Left ventricle myocardium inferior (tissue), 1 donor: ENCODE results near the gene INSR. TPM values are rescaled to one million over a fixed set of nuclear protein-coding genes. Genes with fewer than 3 reads are reported as not detected.
"Not testable (repeated sequence)": the region's sequence is repeated elsewhere in the genome, so short reads cannot be mapped to it uniquely, and the experiment has no call there.

Source experiments
- DNase-seq: peaks from one replicate; pipeline ENCODE4 v3.0.0-alpha.2; 2020
- H3K27ac ChIP-seq: fragments of 200-600 bp; replicated peaks from 2 replicates; pipeline ENCODE4 v1.8.0; 2021
- H3K27me3 ChIP-seq: fragments of 200-600 bp; 2 replicates; pipeline ENCODE4 v1.8.0; 2021; ENCODE audit warnings: low read depth
- H3K36me3 ChIP-seq: fragments of 200-600 bp; 2 replicates; pipeline ENCODE4 v1.8.0; 2021
- H3K4me1 ChIP-seq: fragments of 200-600 bp; 2 replicates; pipeline ENCODE4 v1.8.0; 2021
- H3K4me3 ChIP-seq: fragments of 200-600 bp; 2 replicates; pipeline ENCODE4 v1.8.0; 2021; ENCODE audit warnings: mild to moderate bottlenecking, moderate library complexity
- H3K9me3 ChIP-seq: fragments of 200-600 bp; replicated peaks from 2 replicates; pipeline ENCODE4 v1.8.0; 2021
- intact Hi-C: fragments of 100-400 bp; cut with micrococcal nuclease; formaldehyde crosslinking; loops from one replicate; pipeline ENCODE4 v1.11.0; 2022
- total RNA-seq: library from RNA; stranded (reverse); fragmentation: NEBNext Ultra II Directional; extraction: Animal tissue kit (Norgen Biotek cat#: 25700); gene quantifications from one replicate; pipeline ENCODE4 v1.2.1, GENCODE V29; 2021
- TF ChIP-seq, protein P1 (sequence below): fragments of 200-600 bp; IDR thresholded peaks from 2 replicates; pipeline ENCODE4 v1.8.0; 2021; ENCODE audit warnings: antibody characterized with exemption, mild to moderate bottlenecking, borderline replicate concordance
- donor health status: DM: no; HTN: yes; CAD: no; lungs with severe emphysema.

The INSR gene
- total RNA-seq, 1 donor from 2014 or later, result 85.3 TPM

DNA sequence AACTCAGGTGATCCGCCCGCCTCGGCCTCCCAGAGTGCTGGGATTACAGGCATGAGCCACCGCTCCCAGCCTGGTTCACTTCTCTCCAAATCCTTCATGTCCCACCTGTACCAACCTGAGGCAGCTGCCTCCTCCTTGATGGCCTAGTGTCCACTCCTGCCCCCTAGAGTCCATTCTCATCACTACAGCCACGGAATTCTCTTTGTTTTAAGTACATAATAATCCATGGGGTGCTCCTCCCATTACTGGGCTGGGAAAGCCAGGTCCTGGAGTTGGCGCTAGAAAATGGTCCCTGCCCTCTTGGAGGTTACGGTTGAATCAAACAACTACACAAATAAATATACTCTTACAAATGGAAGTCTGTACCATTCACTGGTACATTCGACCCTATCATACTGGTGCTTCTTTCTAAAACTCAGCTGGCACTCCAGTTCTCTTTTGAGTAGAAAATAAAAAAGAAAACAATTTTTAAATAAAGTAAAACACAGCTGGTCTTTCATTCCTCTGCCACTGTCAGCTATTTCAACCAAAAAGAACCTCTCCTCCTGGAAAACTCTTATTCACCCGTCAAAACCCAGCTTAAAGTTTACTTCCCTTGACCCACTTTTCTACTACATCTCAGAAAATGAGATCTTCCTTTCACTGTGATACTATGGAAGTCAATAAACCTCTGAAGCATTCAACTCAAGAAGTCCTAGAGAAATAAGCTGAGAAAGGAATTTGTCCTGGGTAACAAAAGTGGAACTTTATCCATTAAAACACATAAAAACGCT, 32.1 kb upstream of the INSR start:
- TF ChIP-seq, protein P1, sequence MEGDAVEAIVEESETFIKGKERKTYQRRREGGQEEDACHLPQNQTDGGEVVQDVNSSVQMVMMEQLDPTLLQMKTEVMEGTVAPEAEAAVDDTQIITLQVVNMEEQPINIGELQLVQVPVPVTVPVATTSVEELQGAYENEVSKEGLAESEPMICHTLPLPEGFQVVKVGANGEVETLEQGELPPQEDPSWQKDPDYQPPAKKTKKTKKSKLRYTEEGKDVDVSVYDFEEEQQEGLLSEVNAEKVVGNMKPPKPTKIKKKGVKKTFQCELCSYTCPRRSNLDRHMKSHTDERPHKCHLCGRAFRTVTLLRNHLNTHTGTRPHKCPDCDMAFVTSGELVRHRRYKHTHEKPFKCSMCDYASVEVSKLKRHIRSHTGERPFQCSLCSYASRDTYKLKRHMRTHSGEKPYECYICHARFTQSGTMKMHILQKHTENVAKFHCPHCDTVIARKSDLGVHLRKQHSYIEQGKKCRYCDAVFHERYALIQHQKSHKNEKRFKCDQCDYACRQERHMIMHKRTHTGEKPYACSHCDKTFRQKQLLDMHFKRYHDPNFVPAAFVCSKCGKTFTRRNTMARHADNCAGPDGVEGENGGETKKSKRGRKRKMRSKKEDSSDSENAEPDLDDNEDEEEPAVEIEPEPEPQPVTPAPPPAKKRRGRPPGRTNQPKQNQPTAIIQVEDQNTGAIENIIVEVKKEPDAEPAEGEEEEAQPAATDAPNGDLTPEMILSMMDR, result peak; percentile 25
- intact Hi-C loops, result no loop called here
- Histone ChIP-seq H3K4me3 (no peak overlapping the region), H3K9me3 (peaks cover 15% of the 10 kb centered on the region), H3K4me1 (peaks cover 9% of the 10 kb centered on the region), H3K27me3 (no peaks in the 10 kb centered on the region), H3K27ac (no peak overlapping the region), H3K36me3 (no peaks in the 10 kb centered on the region)
- no peak for DNase-seq

DNA sequence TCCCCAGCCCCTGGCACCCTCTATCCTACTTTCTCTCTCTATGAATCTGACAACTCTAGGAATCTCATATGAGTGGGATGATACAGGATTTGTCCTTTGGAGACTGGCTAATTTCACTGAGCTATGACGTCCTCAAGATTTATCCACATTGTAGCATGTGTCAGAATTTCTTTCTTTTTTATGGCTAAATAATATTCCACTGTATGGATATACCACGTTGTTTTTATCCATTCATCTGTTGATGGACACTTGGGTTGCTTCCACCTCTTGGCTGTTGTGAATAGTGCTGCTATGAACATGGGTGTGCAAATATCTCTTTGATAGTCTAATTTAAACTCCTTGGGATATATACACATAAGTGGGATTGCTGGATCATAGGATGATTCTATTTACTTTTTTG, 24.0 kb upstream of the INSR start:
- TF ChIP-seq, protein P1, result no peak
- Histone ChIP-seq H3K36me3 (no peaks in the 10 kb centered on the region), H3K4me3 (no peak overlapping the region), H3K4me1 (peaks cover 21% of the 10 kb centered on the region), H3K27ac (no peak overlapping the region), H3K9me3 (peaks cover 16% of the 10 kb centered on the region), H3K27me3 (no peaks in the 10 kb centered on the region)
- intact Hi-C loops, result no loop called here
- DNase-seq, result no peak

DNA sequence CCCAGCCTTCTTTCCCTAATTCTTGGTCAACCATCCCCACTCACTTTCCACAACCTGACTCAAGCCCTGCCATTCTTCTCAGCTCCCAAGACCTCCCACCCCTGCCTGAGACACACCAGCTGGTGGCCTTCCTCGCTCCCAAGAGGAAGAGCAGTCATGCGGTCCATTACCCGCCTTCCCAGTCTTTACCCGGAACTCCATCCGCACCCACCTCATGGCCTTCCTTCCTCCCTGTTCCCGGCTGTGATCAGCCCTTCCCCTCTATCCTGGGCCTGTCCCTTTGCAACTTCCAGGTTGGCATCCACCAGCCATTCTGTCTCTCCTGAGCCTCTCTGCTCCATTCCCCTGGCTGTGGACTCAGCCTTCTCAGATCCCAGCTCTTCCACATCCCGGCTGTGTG, 18.6 kb upstream of the INSR start:
- intact Hi-C loops, result no loop called here
- TF ChIP-seq, protein P1, result no peak
- Histone ChIP-seq H3K36me3 (no peaks in the 10 kb centered on the region), H3K4me3 (no peak overlapping the region), H3K27me3 (no peaks in the 10 kb centered on the region), H3K9me3 (peaks cover 10% of the 10 kb centered on the region), H3K4me1 (no peaks in the 10 kb centered on the region), H3K27ac (no peak overlapping the region)
- DNase-seq, result no peak

DNA sequence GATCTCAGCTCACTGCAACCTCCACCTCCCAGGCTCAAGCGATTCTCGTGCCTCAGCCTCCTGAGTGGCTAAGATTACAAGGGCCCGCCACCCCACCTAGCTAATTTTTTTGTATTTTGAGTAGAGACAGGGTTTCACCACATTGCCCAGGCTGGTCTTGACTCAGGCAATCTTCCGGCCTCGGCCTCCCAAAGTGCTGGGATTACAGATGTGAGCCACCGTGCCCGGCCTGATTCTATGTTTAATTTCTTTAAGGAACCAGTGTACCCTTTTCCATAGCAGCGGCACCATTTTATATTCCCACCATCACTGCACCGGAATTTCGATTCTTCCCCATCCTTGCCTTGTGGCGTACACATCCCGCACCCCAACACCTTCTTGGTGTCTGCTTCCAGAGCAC, 17.7 kb upstream of the INSR start:
- Histone ChIP-seq H3K27me3 (no peaks in the 10 kb centered on the region), H3K4me1 (no peaks in the 10 kb centered on the region), H3K4me3 (no peak overlapping the region), H3K36me3 (no peaks in the 10 kb centered on the region), H3K27ac (no peak overlapping the region), H3K9me3 (peaks cover 9% of the 10 kb centered on the region)
- intact Hi-C loops, result no loop called here
- no peak for DNase-seq
- TF ChIP-seq, protein P1, result no peak

DNA sequence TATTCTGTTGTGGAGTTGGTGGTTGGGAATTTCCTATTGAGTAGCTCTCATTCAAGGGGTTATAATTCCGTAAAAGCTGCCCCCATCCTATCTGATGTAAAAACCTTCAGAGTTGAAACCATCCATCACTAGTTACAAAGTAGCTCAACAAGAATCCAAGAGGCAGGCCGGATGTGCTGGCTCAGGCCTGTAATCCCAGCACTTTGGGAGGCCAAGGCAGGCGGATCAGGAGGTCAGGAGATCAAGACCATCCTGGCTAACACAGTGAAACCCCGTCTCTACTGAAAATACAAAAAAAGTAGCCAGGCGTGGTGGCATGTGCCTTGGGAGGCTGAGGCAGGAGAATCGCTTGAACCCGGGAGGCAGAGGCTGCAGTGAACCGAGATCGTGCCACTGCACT, 14.1 kb upstream of the INSR start:
- H3K4me1 ChIP-seq, H3K9me3 ChIP-seq, H3K4me3 ChIP-seq, intact Hi-C loops, H3K27me3 ChIP-seq, DNase-seq, H3K36me3 ChIP-seq, H3K27ac ChIP-seq: not testable (repeated sequence)

DNA sequence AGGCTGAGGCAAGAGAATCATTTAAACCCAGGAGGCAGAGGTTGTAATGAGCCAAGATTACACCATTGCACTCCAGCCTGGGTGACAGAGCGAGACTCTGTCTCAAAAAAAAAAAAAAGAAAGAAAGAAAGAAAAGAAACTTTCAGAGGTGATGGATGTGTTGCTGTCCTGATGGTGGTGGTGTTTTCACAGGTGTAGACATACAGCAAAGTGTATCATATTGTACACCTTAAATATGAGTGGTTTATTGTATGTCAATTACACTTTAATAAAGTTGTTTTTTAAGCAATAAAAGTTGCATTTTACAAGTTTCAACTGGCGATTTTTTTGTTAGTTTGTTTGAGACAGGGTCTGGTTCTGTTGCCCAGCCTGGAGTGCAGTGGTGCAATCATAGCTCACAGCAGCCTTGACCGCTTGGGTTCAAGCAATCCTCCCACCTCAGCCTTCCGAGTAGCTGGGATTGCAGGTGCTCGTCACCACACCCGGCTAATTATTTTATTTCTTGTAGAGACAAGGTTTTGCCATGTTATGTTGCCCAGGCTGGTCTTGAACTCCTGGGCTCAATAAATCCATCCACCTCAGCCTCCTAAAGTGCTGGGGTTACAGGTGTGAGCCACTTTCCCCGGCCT, 13.5 kb upstream of the INSR start:
- Histone ChIP-seq H3K4me3 (no peak overlapping the region), H3K9me3 (no peaks in the 10 kb centered on the region), H3K4me1 (no peaks in the 10 kb centered on the region), H3K27me3 (no peaks in the 10 kb centered on the region), H3K27ac (no peak overlapping the region), H3K36me3 (no peaks in the 10 kb centered on the region)
- intact Hi-C loops, result no loop called here
- DNase-seq, result no peak
- TF ChIP-seq, protein P1, result no peak
